Activated CD4-positive, alpha-beta T cell treated with anti-CD3 and anti-CD28 coated beads, Interleukin-2, amount 50 U/mL, for 24 hours (primary cell): Measurements from ENCODE around the gene RPL38.

ENCODE experiments used
- DNase-seq, 2 donors: peaks; one replicate each; pipeline ENCODE4 v3.0.0-alpha.2; 2020; ENCODE audit warnings: low read depth in 1 of 2, low spot score in 1 of 2

Gene RPL38

GRCh38 chr17:74210191-74211140 lies 7.0 kb downstream of the RPL38 start:
- peak; percentile 62 to 69 for DNase-seq

DNA sequence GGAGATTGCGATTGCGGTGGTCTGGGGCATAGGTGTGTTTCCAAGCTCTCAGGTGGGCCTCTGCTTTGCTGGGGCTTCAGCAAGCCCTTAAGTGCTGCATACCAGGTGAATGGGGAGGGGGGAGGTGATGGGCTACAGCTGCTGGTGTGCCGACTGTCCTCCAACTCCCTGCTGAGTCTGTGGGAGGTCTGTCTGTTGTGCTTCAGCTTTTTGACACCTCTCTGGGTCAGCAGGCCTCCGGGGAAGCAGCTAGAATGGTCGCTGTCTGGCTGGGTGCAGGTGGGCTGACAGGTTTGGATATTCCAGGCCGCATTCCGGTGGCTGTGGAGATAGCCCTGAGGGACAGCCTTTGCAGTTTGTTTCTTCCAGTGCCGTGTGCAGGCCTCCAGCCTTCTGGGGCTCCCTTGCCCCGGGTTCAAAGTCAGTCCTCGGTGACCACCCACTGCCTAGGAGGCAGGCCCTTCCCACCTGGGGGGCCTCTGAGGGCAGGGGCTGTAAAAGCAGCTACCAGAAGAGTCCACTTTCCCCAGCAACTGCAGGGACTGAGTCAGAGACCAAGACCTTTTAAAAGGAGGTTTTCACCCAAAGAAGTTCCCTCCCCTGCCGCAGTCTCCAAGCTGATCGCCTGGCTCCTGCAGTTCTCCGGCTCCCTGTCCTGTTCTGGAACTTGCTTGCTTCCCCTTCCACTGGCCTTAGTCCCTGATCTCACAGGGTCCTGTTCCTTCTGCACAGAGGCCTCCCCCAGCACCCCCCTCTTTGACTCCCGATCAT lies 7.8 kb downstream of the RPL38 start:
- no peak for DNase-seq

DNA sequence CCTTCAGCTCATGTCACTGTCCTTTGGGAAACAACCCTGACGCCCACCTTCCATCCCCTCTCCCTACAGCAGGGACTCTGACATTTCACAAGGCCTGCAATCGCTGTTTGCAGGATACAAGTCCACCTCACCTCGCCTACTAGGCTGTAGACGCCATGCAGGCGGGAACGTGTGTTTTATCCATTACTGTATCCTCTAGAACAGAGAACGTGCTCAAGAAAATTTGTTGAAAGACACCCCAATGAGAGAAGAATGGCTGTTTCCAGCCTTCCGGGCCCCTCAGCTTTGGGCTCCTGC lies 8.4 kb downstream of the RPL38 start:
- DNase-seq, result no peak

DNA sequence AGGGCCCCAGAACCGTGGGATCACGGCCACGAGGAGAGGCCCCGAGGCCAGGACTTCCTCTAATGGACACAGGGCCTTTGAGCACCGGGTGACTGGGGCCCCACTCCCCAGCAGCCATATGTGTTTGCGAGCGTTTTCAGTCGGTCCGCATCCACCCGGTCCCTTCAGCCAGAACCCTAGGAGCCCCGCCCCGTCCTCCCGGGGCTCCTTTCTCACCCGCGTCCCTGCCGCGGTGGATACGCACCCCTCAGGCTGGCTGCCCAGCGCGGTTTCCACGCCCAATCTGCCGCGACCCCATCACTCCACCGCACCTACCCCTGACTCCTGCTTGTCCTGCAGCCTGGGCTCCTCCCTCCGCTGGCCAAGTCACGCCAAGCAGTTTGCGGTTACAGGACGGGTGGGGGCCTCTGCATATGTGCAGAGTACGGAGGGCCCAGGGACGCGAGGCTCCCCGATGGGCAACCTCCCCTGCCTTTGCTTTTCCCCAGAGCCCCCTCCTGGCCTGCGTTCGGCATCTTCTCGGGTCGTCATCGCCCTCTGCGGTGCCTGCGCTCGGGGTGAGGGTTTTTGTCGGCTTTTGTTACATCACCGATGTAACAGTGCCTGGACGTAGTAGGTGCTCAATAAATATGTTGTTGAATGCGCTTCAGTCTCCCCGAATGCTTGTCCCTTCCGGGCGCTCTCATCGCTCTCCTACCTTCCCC lies 8.9 kb downstream of the RPL38 start:
- DNase-seq, result peak in 1 of 2 donors; percentile 20

DNA sequence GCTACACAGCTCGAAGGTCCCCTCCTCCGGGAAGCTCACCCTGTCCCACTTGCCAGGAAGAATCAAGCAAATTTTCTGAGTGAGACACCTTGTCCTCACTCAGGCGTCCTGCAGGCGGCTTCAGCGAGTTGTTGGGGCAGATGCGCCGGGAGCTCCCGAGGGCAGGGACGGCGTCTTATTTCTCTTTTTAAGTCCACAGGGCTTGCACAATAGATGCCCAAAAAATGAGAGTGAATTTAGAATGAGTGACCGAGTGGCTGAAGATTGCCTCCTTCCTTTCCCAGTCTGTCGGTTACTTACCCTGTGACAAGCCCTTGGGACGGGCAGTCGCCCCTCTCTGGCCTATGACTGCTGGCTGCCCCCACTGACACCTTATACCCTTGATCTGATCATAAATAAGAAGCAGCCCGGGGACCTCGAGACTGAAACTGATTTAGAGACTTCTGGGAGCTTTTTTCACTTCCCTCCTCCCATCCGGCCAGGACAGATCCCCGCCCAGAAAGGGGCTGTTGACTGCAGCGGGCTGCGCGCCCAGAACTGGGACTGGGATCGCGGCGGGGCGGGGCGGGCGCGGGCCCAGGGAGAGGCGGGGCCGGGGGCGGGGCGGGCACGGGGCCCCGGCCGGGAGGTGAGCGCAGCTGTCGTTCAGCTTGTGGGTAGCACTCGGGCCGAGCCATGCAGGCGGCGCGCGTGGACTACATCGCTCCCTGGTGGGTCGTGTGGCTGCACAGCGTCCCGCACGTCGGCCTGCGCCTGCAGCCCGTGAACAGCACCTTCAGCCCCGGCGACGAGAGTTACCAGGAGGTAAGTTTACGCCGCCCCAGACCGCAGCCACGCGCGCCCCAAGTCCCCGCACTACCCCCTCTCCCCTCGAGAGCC lies 9.7 kb downstream of the RPL38 start, which contains the start of gene TTYH2:
TSS of gene TTYH2 (plus strand) at position 659 of the 879 bp plus-strand sequence. CDS start at position 676, 17 bp downstream.
- DNase-seq, result peak; percentile 43 to 58

DNA sequence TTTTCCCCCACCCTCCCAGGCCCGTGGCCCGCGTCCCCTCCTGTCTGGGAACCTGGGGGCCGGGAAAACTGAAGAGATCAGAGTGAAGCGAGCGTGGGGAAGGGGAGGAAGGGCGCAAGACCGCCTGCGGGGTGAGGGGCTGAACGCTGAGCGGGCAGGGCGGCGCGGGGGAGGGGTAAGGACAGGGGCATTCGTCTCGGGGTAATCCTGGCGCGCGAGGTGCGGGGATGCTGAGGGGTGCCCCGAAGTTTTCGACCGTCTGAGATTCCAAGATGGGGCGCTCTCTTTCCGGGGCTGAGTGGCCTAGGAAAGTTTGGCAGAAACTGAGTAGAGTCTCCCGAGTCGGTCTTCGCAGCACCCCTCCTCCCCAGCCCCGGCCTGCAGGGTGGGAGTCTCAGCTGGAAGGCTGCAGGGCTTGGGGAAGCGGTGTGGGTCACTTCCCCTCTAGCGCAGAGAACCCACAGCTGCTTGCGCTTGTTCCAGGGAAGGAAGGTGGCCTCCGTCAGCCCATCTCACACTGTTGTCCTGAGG lies 10.4 kb downstream of the RPL38 start:
- no peak for DNase-seq

- no peak for DNase-seq
Measured at GRCh38 chr17:74214484-74215341, 11.2 kb downstream of the RPL38 start.

GRCh38 chr17:74215342-74215727 lies 11.9 kb downstream of the RPL38 start:
- no peak for DNase-seq

DNA sequence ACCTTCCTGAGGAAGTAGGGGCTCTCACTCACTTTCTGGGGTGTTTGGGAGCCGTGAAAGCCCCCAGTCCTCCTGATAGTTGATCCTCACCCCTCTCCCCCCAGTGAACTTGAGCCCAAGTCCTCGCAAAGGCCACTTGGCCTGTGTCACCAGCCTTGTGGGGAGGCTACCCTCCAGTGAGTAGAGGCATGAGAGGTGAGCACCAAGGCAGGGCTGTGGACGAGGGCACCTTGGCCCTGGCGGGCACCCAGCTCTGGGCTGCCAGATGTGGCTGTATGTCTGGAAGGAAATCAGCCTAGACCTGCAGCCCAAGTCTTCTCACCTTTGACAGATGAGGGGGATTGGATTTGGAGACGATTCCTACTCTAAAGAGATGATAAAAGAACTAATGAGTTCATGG lies 13.0 kb downstream of the RPL38 start:
- DNase-seq, result no peak

DNA sequence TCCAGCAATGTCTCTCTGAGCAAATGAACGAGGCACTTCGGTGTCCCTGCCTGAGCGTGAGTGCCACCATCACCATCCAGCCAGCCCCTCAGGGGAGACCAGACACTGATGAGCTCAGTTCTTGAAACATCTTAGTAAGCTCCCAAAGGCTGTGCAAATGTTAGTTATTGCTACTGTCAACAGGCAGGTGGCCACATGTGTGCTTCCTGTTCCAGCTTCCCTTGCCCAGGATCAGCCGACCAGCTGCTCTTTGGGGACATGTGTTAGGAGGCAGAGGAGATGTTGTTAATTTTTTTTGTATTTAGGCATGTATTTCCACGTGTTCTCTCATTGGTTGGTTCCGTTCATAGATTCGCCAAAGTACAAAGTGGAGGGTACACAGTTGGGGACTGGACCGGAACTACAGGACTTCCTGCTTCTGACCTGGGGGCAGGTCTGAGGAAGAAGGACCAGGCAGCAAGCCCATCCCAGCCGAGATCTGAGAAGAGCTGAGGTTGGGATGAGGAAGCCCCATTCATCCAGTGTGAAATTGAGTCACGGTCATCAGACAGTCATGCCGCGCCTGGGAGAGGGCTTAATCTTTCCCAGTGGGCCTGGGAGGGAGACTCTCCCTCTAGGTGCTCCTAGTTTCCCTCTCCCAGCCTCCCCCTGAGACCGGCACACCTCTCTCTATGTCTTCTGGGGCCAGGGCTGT lies 13.7 kb downstream of the RPL38 start:
- DNase-seq, result no peak

DNA sequence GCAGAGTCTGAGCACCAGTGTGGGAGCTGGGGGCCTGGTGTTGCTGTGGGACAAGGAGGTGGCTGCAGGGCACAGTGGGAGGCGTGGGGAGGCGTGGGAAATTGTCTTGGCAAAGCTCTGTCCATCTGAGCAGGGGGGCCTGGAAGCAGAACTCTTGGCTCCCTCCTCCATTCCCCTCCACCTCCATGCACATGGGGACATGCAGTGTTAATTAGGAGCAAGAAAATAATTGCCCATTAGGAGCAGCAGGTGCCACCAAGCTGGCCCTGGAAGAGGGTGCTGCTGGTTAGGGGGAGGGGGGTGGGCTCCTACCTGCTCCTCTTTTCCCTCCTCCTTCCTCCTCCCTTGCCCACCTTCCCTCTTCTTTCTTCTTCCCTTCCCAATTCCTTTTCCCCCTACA lies 14.4 kb downstream of the RPL38 start:
- DNase-seq, result no peak

DNA sequence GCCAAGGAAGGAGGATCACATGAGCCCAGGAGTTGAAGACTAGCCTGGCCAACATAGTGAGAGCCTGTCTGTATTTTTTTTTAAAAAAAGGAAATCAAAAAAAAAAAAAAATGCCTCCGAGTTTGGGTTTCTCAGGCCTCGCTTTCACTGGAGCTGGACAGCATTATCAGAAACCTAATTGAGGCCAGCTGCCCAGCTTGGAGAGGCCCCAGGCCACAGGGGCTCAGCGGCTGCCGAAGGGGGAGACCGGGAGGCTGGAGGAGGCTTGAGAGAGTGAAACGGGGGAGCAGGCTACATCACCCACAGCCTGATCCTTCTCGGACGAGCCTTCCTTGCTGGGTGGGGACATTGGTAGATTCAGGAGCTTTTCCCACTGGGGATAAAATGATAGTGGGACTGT lies 15.0 kb downstream of the RPL38 start:
- no peak for DNase-seq

DNA sequence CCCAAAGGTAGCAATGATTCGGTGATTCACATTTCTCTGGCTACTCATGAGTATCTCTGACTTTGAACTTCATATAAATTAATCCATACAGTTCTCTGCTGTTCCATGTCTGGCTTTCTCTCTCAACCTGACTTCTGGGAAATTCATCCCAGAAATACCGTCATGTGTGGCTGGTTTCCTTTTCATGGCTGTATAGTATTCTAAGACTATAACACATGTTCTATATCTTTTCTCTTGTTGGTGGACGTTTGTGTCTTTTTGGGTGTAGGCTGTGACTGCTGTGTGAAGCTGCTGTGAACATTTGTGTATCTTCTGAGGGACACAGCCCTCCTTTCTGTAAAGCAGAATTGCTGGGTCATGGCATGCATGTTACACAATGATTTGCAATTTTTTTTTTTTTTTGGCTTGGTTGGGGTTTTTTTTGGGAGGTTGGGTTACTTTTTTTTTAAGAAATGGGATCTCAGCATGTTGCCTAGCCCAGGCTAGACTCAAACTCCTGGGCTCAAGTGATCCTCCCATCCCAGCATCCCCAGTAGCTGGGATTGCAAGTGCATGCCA lies 16.2 kb downstream of the RPL38 start:
- DNase-seq, result no peak

DNA sequence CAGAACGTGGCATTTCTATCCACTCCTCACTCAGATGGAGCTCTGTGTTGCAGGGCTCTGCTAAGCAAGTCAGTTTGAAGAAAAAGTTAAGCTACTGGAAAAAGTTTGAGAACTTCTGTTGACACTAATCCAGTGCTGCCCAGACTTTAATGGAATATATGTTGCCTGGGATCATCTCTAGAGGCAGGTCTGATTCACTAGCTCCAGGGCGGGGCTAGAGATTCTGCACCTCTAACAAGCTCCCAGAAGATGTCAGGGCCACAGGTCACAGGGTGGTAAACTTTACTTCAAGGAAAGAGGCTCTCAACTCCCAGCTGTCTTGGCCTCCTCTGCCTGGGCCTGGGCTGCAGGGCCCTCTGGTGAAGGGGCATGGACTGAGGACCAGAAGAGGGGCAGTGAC lies 16.7 kb downstream of the RPL38 start:
- DNase-seq, result no peak

- no peak for DNase-seq
Measured at GRCh38 chr17:74220946-74221818, 17.7 kb downstream of the RPL38 start.

DNA sequence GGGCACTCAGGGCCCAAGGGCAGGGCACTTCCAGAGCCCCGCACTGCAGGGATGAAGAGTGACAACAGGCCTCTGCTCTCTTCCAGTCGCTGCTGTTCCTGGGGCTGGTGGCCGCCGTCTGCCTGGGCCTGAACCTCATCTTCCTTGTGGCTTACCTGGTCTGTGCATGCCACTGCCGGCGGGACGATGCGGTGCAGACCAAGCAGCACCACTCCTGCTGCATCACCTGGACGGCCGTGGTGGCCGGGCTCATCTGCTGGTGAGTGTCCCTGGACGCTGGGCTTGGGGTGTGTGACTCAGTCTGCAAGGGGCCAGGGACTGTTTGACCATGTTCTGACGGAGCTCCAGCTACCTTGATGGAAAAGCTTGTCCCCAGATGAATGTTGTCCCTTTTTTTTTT lies 18.9 kb downstream of the RPL38 start:
- no peak for DNase-seq

- DNase-seq, result no peak
Measured at GRCh38 chr17:74223901-74224300, 20.4 kb downstream of the RPL38 start.
